ENCODE measurements around the gene CT45A8.
"Not testable (repeated sequence)": the region's sequence is repeated elsewhere in the genome, so short reads cannot be mapped to it uniquely, and the experiment has no call there.

The CT45A8 gene, protein sequence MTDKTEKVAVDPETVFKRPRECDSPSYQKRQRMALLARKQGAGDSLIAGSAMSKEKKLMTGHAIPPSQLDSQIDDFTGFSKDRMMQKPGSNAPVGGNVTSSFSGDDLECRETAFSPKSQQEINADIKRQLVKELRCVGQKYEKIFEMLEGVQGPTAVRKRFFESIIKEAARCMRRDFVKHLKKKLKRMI

DNA sequence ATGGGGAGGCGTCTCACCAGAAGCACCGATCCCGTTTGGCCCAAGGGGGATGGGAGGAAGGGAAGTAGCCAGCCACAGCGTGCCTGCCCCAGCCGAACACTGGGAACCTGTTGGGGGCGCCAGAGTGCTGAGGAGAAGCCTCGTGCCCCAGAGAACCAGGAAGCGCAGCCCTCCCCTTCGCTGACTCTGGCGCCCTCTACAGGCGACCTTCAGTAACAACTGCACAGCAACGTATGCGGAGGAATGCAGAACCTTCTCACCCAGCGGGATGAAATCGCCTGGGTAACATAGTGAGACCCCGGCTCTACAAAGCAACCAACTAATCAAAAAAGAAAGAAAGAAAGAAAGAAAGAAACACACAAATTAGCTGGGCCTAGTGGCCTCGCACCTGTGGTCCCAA is at the start of gene CT45A8:
Gene CT45A8, minus strand, starts transcription at position 101 of the 400 bp plus-strand sequence. CDS start 3,755 bp downstream, outside the sequence.
- DNase-seq, result not testable (repeated sequence)

DNA sequence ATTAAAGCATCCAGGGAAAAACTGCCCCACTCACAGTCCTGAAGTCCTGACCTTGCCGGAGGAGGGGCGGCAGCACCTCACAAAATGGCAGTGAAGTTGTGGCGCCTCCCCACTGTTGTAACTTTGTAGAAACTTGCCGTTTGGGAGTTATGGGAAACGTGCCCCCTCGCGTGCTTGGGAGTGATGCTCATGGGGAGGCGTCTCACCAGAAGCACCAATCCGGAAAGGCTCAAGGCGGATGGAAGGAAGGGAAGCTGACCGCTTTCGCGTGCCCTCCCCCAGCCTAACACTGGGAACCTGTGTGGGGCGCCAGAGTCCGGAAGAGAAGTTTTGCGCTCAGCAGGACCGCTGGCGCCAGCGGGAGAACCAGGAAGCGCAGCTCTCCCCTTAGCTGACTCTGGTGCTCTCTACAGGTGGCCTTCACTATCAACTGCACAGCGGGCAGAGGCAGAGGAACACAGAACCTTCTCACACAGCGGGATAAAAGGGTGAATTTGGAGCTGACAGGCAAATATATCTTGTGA is 39.0 kb upstream of the CT45A8 start, which contains the start of the genes CT45A10 and SAGE1:
Gene CT45A10, minus strand, starts transcription at position 151 of the 524 bp plus-strand sequence. CDS start 8,100 bp downstream, outside the sequence.
Gene SAGE1, plus strand, starts transcription at position 423 of the 524 bp plus-strand sequence. CDS start 2,527 bp downstream, outside the sequence.
- DNase-seq, result no peak

DNA sequence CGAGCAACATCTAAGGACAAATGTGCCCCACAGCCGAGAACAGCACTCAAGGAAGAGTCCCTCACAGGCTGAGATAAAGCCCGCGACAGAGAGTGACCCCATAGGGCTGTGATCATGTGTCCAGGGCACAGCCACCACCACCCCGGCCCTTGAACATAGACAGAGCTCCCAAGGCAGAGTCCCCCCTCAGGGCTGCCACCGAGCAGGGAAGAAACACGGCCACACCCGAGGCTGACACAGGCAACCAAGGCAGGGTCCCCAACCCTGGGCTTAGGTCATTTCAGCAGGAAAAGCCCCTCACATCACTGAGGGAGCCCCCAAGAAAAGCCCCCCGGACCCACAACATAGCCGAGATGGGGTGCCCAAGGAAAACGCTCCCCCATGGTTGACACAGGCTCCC is 38.4 kb upstream of the CT45A8 start:
- DNase-seq, result no peak

DNA sequence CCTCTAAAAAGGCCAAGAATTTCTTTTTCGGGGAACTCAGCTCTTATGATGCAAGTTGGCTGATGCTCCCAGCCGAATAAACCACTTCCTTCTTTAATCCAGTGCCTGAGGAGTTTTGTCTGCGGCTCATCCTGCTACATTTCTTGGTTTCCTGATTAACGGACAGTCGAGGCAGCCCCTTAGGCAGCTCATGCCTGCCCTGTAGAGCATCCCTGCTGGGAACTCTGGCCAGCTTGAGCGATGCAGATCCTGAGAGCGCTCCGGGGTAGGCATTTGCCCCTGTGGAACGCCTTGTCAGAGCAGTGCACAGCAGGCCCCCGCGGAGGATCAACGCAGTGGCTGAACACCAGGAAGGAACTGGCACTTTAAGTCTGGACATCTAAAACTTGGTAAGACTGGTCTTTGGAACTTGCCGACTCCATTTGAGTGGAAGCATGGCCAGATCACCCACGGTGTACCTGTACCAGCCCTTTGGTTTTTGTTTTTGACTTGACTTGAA is 35.8 kb upstream of the CT45A8 start:
- no peak for DNase-seq

DNA sequence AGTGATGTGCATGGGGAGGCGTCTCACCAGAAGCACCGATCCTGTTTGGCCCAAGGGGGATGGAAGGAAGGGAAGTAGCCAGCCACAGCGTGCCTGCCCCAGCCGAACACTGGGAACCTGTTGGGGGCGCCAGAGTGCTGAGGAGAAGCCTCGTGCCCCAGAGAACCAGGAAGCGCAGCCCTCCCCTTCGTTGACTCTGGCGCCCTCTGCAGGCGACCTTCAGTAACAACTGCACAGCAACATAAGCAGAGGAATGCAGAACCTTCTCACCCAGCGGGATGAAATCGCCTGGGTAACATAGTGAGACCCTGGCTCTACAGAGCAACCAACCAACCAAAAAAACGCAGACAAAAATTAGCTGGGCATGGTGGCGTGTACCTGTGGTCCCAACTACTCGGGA is 34.6 kb upstream of the CT45A8 start:
- not testable (repeated sequence) for DNase-seq

DNA sequence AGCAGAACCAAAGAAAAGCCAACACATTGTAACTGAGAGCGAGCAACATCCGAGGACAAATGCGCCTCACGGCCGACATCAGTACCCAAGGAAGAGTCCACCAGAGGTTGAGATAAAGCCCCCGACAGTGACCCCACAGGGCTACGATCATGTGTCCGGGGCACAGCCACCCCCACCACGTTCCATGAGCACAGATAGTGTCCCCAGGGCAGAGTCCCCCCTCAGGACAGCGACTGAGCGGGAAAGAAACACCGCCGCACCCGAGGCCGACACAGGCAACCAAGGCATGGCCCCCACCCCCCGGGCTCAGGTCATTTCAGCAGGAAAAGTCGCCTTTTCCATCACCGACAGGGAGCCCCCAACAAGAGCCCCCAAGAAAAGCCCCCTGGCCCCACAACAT is 33.9 kb upstream of the CT45A8 start:
- DNase-seq, result not testable (repeated sequence)

DNA sequence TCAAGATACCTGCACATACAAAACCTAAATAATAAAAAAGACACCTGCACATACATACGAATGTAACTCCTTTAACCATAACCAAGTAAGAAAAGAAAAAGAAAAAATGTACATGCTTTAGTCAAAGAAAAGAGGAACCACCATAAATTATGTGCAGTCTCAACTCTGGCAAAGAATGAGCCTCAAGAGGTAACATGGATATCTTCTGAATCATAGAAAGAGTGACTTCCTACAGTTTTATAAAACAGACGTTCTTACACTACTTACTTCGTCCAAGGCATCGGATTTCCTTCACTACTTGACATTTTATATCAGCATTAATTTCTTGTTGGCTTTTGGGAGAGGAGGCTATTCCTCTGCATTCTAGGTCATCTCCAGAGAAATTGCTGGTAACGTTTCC is 28.4 kb upstream of the CT45A8 start:
- not testable (repeated sequence) for DNase-seq

DNA sequence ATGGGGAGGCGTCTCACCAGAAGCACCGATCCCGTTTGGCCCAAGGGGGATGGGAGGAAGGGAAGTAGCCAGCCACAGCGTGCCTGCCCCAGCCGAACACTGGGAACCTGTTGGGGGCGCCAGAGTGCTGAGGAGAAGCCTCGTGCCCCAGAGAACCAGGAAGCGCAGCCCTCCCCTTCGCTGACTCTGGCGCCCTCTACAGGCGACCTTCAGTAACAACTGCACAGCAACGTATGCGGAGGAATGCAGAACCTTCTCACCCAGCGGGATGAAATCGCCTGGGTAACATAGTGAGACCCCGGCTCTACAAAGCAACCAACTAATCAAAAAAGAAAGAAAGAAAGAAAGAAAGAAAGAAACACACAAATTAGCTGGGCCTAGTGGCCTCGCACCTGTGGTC is 17.4 kb upstream of the CT45A8 start, which contains the start of gene CT45A9:
Gene CT45A9, minus strand, starts transcription at position 101 of the 400 bp plus-strand sequence. CDS start 3,751 bp downstream, outside the sequence.
- DNase-seq, result not testable (repeated sequence)

DNA sequence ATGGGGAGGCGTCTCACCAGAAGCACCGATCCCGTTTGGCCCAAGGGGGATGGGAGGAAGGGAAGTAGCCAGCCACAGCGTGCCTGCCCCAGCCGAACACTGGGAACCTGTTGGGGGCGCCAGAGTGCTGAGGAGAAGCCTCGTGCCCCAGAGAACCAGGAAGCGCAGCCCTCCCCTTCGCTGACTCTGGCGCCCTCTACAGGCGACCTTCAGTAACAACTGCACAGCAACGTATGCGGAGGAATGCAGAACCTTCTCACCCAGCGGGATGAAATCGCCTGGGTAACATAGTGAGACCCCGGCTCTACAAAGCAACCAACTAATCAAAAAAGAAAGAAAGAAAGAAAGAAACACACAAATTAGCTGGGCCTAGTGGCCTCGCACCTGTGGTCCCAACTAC is 17.2 kb downstream of the CT45A8 start, which contains the start of gene CT45A7:
Gene CT45A7, minus strand, starts transcription at position 101 of the 400 bp plus-strand sequence. CDS start 3,747 bp downstream, outside the sequence.
- not testable (repeated sequence) for DNase-seq

DNA sequence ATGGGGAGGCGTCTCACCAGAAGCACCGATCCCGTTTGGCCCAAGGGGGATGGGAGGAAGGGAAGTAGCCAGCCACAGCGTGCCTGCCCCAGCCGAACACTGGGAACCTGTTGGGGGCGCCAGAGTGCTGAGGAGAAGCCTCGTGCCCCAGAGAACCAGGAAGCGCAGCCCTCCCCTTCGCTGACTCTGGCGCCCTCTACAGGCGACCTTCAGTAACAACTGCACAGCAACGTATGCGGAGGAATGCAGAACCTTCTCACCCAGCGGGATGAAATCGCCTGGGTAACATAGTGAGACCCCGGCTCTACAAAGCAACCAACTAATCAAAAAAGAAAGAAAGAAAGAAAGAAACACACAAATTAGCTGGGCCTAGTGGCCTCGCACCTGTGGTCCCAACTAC is 34.4 kb downstream of the CT45A8 start, which contains the start of gene CT45A2:
Gene CT45A2, minus strand, starts transcription at position 101 of the 400 bp plus-strand sequence. CDS start 3,747 bp downstream, outside the sequence.
- DNase-seq, result not testable (repeated sequence)

DNA sequence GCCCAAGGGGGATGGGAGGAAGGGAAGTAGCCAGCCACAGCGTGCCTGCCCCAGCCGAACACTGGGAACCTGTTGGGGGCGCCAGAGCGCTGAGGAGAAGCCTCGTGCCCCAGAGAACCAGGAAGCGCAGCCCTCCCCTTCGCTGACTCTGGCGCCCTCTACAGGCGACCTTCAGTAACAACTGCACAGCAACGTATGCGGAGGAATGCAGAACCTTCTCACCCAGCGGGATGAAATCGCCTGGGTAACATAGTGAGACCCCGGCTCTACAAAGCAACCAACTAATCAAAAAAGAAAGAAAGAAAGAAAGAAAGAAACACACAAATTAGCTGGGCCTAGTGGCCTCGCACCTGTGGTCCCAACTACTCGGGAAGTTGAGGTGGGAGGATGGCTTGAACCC is 51.7 kb downstream of the CT45A8 start, which contains the start of gene CT45A6:
Gene CT45A6, minus strand, starts transcription at position 101 of the 400 bp plus-strand sequence. CDS start 3,794 bp downstream, outside the sequence.
- DNase-seq, result not testable (repeated sequence)
